Activated CD8-positive, alpha-beta memory T cell treated with anti-CD3 and anti-CD28 coated beads for 4 hours (primary cell): Measurements from ENCODE around the gene MARCO.

Experiments used
- DNase-seq, 2 donors: peaks; one replicate each; pipeline ENCODE4 v3.0.0-alpha.2; 2020; ENCODE audit warnings: low read depth in 2 of 2

MARCO gene

DNA sequence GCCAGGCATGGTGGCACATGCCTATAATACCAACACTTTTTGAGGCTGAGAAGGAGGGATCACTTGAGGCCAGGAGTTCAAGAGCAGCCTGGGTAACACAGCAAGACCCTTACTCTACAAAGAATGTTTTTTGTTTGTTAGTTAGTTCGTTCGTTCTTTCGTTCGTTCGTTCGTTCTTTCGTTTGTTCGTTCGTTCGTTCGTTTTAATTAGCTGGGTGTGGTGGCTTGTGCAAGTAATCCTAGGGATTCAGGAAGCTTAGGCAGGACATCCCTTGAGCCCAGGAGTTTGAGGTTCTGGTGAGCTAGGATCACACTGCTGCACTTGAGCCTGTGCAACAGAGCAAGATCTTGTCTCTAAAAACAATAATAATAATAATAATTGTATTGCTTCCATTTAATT is 98.7 kb downstream of the MARCO start:
- no peak for DNase-seq
